Epithelial cell of esophagus (primary cell): ENCODE measurements around the gene ZFPM1.

ENCODE experiments used
- DNase-seq: peaks from one replicate; pipeline ENCODE4 v3.0.0; 2010; ENCODE audit warnings: low read depth
- H3K4me3 ChIP-seq: 2 replicates; pipeline ENCODE4 v1.5.1; 2011; ENCODE audit warnings: mild to moderate bottlenecking, low read length, control low read depth
- CTCF ChIP-seq: IDR thresholded peaks from 2 replicates; pipeline ENCODE4 v1.5.1; 2011; ENCODE audit warnings: low read depth, mild to moderate bottlenecking, low read length, control low read depth, inconsistent platforms; ENCODE audit not compliant: insufficient read depth; ENCODE audit errors: missing control alignments

Gene ZFPM1

DNA sequence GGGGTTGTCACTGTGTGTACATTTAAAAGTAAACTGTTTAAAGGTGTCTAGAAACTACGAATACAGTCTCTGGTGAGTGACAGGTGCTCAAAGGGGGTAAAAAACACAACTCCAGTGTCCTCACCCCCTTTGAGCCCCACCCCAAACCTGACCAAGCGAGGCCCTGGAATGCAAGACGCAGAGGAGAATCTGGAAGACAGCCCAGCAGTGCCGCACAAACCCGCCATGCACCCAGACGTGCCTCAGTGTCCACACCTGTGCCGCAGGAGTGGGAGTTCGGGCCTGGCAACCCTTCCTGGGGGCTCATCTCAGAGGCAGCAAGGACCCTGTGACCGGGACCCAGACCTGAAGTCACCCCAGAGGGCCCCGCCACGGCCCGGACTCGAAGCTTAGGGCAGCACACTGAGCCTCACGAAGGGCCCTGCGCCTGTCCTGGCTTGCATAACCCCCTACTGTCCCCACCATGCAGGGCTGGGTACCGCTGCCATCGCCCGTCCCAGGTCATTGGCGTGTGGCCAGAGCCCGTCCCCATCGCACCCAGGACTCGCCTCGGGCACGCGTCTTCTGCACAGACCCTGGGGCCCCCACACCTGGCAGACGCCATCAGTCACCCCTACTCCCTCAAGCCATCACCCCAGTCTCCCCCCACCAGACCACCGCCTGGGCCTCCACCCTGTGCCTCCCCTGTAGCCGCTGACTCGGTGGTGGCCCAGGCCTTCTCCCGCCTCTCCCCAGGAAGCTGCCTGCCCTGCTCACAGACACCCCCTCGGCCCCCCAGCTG, 84.1 kb downstream of the ZFPM1 start:
- no peak for TF ChIP-seq CTCF
- peak; percentile 15 for DNase-seq
- no peak overlapping the region for H3K4me3 ChIP-seq

- no peak for DNase-seq
- no peak for TF ChIP-seq CTCF
Observed at GRCh38 chr16:88537859-88538258, 84.8 kb downstream of the ZFPM1 start.

DNA sequence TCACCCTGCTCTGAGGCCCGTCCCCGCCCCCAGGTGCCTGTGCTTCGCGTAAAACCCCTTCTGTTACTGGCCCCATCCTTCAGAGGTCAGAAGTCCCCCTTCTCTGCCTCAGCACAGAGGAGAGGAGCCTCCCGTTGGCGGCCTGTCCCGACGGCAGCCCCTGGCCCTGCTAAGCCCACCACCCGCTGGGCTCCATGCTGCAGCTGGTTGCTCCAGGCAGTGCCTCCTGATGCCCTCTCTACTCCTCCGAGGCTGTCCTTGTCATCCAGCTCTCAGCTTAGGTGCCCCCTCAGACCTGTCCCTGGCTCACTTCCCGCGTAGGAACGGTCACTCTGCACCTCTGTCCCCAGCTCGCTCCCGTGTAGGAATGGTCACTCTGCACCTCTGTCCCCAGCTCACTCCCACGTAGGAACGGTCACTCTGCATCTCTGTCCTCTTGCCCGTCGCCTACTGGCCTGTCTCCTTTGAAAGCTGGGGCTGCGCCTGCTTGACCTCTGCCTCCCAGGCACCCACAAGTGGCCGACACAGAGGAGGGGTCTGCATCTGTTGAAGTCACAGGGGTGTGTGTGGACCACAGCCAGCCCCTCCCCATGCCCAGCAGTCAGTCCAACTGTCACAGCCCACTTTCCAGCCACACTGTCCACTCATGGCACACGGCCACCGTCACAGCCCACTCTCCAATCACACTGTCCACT, 85.4 kb downstream of the ZFPM1 start:
- DNase-seq, result no peak

More at GRCh38 chr16:88537859-88538258, 84.8 kb downstream of the ZFPM1 start:
- H3K4me3 ChIP-seq, result no peak overlapping the region

DNA sequence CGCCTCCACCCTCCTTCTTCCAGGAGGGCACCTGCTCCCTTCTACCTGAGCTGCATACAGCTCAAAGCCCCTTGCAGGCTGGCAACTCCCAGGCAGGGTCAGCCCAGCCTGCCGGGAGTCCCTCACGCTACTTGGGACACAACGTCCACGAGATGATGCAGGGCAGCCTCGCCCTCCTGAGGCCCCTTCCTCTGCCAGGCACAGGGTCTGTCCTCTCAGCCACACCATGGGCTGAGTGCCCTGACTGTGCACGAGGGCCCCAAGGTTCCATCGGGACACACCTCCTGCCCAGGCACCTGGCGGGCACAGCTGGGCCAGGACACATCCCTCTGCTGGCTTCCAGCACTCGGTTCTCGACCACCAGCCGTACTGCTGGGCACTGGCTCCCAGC, 86.2 kb downstream of the ZFPM1 start:
- no peak overlapping the region for H3K4me3 ChIP-seq
- TF ChIP-seq CTCF, result no peak
- no peak for DNase-seq

More for the DNA sequence above, 85.4 kb downstream of the ZFPM1 start:
- no peak overlapping the region for H3K4me3 ChIP-seq
- no peak for TF ChIP-seq CTCF

- no peak for TF ChIP-seq CTCF
- H3K4me3 ChIP-seq, result no peak overlapping the region
- no peak for DNase-seq
Observed at GRCh38 chr16:88539652-88540345, 86.7 kb downstream of the ZFPM1 start.

DNA sequence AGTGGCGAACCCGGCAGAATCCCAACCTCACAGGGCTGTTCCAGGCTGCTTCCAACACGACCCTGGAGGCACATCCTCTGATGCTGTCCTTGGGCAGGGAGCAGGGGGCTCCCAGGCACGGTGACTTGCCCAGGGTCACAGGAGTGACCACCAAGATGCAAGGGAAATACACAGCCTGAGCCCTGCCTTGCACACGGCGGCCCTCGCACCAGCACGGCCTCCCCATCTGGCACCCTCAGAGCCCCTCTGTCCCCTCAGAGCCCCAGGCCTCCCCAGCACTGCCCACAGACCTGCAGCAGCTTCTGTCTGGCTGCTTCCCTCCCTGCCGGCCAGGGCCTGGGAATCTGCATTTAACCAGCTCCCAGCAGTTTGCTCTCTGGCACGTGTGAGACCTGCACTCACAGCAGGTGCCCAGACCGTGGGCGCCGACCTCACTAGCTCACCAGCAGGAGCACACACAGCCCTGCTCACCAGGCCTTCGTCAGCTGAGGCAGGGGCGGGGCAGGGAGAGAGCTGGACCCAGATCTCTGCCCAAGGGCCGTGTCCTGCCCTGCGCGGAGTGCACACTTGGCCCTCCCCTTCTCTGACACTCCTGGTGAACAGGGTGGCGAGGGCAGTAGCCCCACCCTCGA, 87.4 kb downstream of the ZFPM1 start:
- TF ChIP-seq CTCF, result no peak
- H3K4me3 ChIP-seq, result no peak overlapping the region
- no peak for DNase-seq
